A673 (cell line): ENCODE measurements around the gene IQGAP2.

Experiments
- EZH2 ChIP-seq: fragments of 200-600 bp; sonication (generic); IDR thresholded peaks from 2 replicates; pipeline ENCODE4 v1.6.1; 2017; ENCODE audit warnings: borderline replicate concordance, low read depth, mild to moderate bottlenecking, mixed read lengths, antibody characterized with exemption, low read length; ENCODE audit not compliant: poor library complexity, severe bottlenecking
- TF ChIP-seq, protein P1 (sequence below): fragments of 300-800, 200-600 bp; sonication (generic); conservative IDR thresholded peaks from 2 replicates; pipeline ENCODE4 v1.5.1; 2017; ENCODE audit warnings: low read depth, mild to moderate bottlenecking, antibody characterized with exemption, low read length, moderate library complexity, mixed read lengths

DNA sequence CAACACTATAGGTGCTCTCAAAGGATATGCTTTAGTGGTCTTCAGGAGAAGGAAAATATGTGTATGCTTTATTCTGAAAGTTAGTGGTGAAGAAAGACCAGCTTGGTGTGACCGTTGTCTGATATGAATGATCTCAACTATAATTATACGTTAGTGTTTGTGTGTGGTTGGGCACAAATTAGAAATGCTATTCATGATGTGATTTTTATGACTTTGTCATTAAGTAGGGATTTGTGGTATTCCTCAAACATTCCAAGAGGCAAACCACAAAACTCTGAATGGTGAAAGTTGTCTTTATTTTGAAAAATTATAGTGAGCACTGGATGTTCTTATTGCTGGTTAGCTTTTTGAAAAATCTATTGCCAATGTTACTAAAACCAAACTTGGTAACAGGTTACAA, 306.7 kb downstream of the IQGAP2 start:
- TF ChIP-seq, protein P1, sequence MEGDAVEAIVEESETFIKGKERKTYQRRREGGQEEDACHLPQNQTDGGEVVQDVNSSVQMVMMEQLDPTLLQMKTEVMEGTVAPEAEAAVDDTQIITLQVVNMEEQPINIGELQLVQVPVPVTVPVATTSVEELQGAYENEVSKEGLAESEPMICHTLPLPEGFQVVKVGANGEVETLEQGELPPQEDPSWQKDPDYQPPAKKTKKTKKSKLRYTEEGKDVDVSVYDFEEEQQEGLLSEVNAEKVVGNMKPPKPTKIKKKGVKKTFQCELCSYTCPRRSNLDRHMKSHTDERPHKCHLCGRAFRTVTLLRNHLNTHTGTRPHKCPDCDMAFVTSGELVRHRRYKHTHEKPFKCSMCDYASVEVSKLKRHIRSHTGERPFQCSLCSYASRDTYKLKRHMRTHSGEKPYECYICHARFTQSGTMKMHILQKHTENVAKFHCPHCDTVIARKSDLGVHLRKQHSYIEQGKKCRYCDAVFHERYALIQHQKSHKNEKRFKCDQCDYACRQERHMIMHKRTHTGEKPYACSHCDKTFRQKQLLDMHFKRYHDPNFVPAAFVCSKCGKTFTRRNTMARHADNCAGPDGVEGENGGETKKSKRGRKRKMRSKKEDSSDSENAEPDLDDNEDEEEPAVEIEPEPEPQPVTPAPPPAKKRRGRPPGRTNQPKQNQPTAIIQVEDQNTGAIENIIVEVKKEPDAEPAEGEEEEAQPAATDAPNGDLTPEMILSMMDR = no peak
- TF ChIP-seq EZH2 = no peak
